ENCODE results near the gene MPDU1. TPM values are rescaled to one million over a fixed set of nuclear protein-coding genes. Genes with fewer than 3 reads are reported as not detected.

The MPDU1 gene
- total RNA-seq = 100 to 1,000 TPM; 110 to 134 (median 114) TPM

DNA sequence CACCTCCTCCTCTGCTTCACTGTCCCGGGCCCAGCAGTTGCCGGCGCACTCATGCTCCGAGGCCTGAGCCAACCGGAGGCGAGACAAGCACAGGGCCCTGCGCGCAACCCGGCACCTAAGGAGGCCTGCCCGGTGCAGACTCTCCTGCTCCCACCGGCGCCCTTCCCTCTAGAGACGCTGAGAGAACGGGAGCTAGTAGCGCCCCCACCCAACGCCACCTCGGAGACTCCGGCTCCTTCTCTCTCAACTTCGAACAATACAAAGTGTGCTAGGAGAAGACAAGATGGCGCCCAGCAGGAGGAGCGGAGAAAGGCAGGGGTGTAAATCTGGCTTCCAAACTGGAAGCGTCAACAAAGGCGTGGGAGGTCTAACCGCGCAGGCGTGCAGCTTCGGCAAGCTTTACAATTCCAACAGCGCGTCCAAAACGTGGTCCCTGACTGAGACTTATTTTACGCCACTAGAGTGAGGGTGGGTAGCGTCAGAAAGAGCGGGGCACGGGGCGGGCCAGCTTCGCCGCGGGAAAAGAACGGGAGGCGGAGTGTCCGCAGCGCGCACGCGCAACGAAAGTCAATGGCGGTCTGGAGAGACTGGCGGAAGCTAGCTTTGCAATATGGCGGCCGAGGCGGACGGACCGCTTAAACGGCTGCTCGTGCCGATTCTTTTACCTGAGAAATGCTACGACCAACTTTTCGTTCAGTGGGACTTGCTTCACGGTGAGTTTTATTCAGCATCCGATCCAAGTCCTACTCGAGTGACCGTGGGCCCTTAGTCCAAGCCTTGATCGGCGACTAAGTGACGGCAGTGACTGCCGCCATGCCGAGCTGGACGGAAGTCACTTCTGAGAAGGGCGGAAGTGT is at the start of gene MPDU1:
MPDU1 (plus strand) TSS at position 600 of the 857 bp plus-strand sequence; CDS start at position 611, 11 bp downstream.
- Mint-ChIP-seq H3K4me3 (peak within 1 kb of the TSS; percentile 95), H3K27me3 (ENCODE audit: low read depth) (no peaks in the 10 kb centered on the region), H3K4me1 (ENCODE audit: low read depth) (peaks cover 51% of the 10 kb centered on the region), H3K9me3 (no peaks in the 10 kb centered on the region), H3K36me3 (ENCODE audit: insufficient read depth) (peaks cover 27% of the 10 kb centered on the region)
- DNase-seq (peak; percentile 93), ATAC-seq (peak; percentile 69 to 71)

DNA sequence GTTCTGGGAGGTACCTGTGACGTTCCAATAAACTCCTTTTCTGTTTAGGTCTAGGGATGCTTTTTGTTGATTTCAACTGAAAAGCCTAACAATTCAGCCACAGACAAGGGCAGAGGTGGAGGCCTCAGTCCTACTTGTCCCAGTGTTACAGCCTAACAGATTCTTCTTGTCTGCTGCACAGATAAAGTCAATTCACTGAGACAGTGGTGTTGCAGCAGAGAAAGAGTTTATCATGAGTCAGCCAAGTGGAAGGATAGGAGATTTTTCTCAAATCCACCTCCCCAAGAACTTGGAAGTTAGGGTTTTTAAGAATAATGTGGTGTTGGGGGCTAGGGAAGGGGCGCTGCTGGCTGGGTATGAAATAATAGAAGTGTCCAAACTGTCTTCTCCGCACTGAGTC is 45.6 kb upstream of the MPDU1 start:
- no peak overlapping the region for H3K4me3 Mint-ChIP-seq

GRCh38 chr17:7538891-7539545 is 44.6 kb upstream of the MPDU1 start:
- Mint-ChIP-seq H3K4me3 (no peak overlapping the region), H3K4me1 (ENCODE audit: low read depth) (no peaks in the 10 kb centered on the region), H3K9me3 (no peaks in the 10 kb centered on the region), H3K36me3 (ENCODE audit: insufficient read depth) (no peaks in the 10 kb centered on the region), H3K27me3 (ENCODE audit: low read depth) (no peaks in the 10 kb centered on the region)
- ATAC-seq (no peak), DNase-seq (no peak)

More for the DNA sequence above, 45.6 kb upstream of the MPDU1 start:
- Mint-ChIP-seq H3K9me3 (no peaks in the 10 kb centered on the region), H3K27me3 (ENCODE audit: low read depth) (no peaks in the 10 kb centered on the region), H3K36me3 (ENCODE audit: insufficient read depth) (no peaks in the 10 kb centered on the region), H3K4me1 (ENCODE audit: low read depth) (no peaks in the 10 kb centered on the region)
- no peak for ATAC-seq
- no peak for DNase-seq

- ATAC-seq (no peak), DNase-seq (no peak)
- no peaks in the 10 kb centered on the region for H3K9me3 Mint-ChIP-seq
- H3K4me3 Mint-ChIP-seq = no peak overlapping the region
- H3K36me3 Mint-ChIP-seq (ENCODE audit: insufficient read depth) = no peaks in the 10 kb centered on the region
- H3K27me3 Mint-ChIP-seq (ENCODE audit: low read depth) = no peaks in the 10 kb centered on the region
- H3K4me1 Mint-ChIP-seq (ENCODE audit: low read depth) = no peaks in the 10 kb centered on the region
These were observed 42.5 kb upstream of the MPDU1 start for GRCh38 chr17:7541074-7541621.

- H3K36me3 Mint-ChIP-seq (ENCODE audit: insufficient read depth) = no peaks in the 10 kb centered on the region
- ATAC-seq = no peak
- DNase-seq = no peak
- no peaks in the 10 kb centered on the region for H3K27me3 Mint-ChIP-seq (ENCODE audit: low read depth)
- no peaks in the 10 kb centered on the region for H3K9me3 Mint-ChIP-seq
- peaks cover 14% of the 10 kb centered on the region for H3K4me1 Mint-ChIP-seq (ENCODE audit: low read depth)
- H3K4me3 Mint-ChIP-seq = no peak overlapping the region
These were observed 38.7 kb upstream of the MPDU1 start for GRCh38 chr17:7544911-7545310.

GRCh38 chr17:7548585-7549400 is 34.9 kb upstream of the MPDU1 start, which contains the start of gene TNFSF12:
TSS of gene TNFSF12 (plus strand) at chr17:7549058. CDS start at chr17:7549154, 96 bp downstream.
- peak; percentile 72 to 73 for ATAC-seq
- peak; percentile 37 for DNase-seq
- H3K4me1 Mint-ChIP-seq (ENCODE audit: low read depth) = peaks cover 50% of the 10 kb centered on the region
- no peaks in the 10 kb centered on the region for H3K27me3 Mint-ChIP-seq (ENCODE audit: low read depth)
- H3K4me3 Mint-ChIP-seq = peak within 1 kb of the TSS; percentile 79
- H3K9me3 Mint-ChIP-seq = no peaks in the 10 kb centered on the region
- H3K36me3 Mint-ChIP-seq (ENCODE audit: insufficient read depth) = no peaks in the 10 kb centered on the region

DNA sequence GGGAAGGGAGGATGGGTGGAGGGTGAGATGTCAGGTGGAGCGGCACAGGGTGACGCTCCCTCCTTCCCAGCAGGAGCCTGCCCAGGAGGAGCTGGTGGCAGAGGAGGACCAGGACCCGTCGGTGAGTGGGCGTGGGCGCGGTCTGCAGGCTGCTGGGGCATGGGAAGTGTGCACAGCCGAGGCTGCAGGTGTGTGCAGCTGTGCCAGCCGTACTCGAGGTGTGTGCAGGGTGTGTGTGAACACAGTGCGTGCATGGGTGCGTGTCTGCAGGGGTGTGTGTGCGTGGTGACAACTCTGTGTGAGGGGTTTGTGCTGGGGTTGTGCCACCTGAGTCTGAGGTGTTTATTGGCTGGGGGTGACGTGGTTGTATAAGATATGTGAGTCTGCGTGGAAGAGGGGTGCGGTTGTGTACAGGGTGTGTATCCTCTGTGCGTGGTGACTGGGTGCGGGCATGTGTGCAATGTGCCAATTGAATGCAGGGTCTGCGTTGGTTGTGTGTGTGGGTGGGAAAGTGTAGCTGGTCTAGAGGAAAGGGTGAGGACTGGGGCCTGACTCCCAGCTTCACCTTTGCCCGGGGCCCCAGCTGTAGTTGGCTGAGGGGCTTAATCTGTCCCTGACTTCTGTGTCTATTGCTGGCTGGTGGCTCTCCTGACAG is 34.1 kb upstream of the MPDU1 start:
- Mint-ChIP-seq H3K36me3 (ENCODE audit: insufficient read depth) (no peaks in the 10 kb centered on the region), H3K9me3 (no peaks in the 10 kb centered on the region), H3K27me3 (ENCODE audit: low read depth) (no peaks in the 10 kb centered on the region), H3K4me3 (peak overlapping the region; percentile 71), H3K4me1 (ENCODE audit: low read depth) (peaks cover 53% of the 10 kb centered on the region)
- peak; percentile 60 to 63 for ATAC-seq
- peak; percentile 24 for DNase-seq

DNA sequence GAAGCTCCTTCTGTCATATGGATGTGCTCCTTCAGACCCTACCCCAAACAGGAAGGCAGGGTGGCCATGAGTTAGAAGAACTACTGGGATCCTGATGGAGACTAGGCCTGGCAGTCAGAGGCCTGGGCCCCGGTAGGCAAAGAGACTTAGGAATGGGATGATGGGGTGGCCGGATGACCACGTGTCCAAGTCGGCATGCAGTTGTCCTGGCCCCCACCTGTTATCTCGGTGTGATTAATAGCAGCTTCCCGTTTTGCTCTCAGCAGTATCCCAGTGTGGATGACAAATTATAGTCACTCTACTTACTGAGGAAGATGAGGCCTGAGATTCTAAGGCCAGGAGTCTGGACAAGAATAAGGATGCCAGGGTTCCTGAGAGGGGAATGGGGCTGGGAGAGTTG is 33.3 kb upstream of the MPDU1 start:
- no peaks in the 10 kb centered on the region for H3K36me3 Mint-ChIP-seq (ENCODE audit: insufficient read depth)
- H3K9me3 Mint-ChIP-seq = no peaks in the 10 kb centered on the region
- DNase-seq (no peak), ATAC-seq (no peak)
- H3K4me3 Mint-ChIP-seq = no peak overlapping the region
- no peaks in the 10 kb centered on the region for H3K27me3 Mint-ChIP-seq (ENCODE audit: low read depth)
- H3K4me1 Mint-ChIP-seq (ENCODE audit: low read depth) = peaks cover 61% of the 10 kb centered on the region

DNA sequence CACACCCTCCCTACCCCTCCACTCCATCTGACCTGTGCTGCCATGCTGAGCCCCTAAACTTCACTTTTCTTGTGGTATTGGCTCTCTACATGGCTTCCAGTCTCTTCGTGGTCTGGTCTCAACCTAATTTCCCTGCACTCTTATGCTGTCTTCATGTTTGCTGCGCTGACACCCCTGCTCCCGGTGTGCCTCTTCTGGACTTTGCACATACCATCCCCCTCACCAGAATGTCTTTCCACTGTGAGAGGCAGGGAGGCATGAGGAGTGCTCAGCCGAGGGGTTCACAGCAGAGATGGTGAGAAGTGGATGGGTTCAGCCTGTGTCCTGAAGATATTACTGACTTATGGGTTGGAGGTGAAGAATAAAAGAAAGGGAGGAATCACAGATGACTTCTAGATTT is 32.3 kb upstream of the MPDU1 start:
- DNase-seq = no peak
- no peak for ATAC-seq
- H3K9me3 Mint-ChIP-seq = no peaks in the 10 kb centered on the region
- peaks cover under 1% of the 10 kb centered on the region for H3K36me3 Mint-ChIP-seq (ENCODE audit: insufficient read depth)
- H3K4me3 Mint-ChIP-seq = no peak overlapping the region
- H3K4me1 Mint-ChIP-seq (ENCODE audit: low read depth) = peaks cover 66% of the 10 kb centered on the region
- no peaks in the 10 kb centered on the region for H3K27me3 Mint-ChIP-seq (ENCODE audit: low read depth)

GRCh38 chr17:7552621-7553051 is 31.0 kb upstream of the MPDU1 start:
- peak overlapping the region; percentile 62 for H3K4me3 Mint-ChIP-seq
- H3K36me3 Mint-ChIP-seq (ENCODE audit: insufficient read depth) = peaks cover 4% of the 10 kb centered on the region
- no peak for DNase-seq
- no peaks in the 10 kb centered on the region for H3K9me3 Mint-ChIP-seq
- peaks cover 66% of the 10 kb centered on the region for H3K4me1 Mint-ChIP-seq (ENCODE audit: low read depth)
- H3K27me3 Mint-ChIP-seq (ENCODE audit: low read depth) = no peaks in the 10 kb centered on the region
- ATAC-seq = peak; percentile 25 to 36

GRCh38 chr17:7553356-7553755 is 30.3 kb upstream of the MPDU1 start:
- Mint-ChIP-seq H3K4me3 (no peak overlapping the region), H3K36me3 (ENCODE audit: insufficient read depth) (peaks cover 4% of the 10 kb centered on the region), H3K4me1 (ENCODE audit: low read depth) (peaks cover 66% of the 10 kb centered on the region), H3K9me3 (no peaks in the 10 kb centered on the region), H3K27me3 (ENCODE audit: low read depth) (no peaks in the 10 kb centered on the region)
- no peak for DNase-seq
- ATAC-seq = no peak

DNA sequence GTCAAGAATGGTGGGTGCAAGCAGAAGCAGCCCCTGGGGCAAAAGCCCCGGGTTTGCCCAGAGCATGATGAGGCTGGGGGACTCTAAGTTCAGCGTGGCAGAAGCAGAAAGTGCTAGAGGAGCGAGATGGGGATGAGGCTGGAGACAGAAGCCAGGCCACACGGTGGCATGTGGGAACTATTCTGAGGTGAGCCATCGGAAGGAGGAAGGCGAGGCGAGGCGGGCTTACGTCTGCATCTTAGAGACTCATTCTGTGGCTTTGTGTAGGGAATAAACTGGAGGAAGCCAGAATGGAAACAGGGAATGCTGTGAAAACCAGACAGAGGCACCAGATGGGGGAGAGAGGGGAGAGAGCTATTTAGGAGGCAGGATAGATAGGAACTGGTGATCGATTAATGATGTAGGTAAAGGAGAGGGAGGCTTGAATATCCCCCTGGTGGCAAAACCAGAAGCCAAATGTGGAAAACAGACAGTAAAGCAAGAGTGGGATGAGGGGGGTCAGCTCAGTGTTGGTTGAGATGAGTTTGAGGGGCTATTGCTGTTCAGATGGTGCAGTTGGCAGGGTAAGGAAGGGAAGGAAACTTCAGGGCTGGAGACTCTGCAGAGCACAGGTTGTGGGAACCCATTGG is 28.2 kb upstream of the MPDU1 start:
- no peak for DNase-seq
- Mint-ChIP-seq H3K4me3 (no peak overlapping the region), H3K9me3 (no peaks in the 10 kb centered on the region), H3K4me1 (ENCODE audit: low read depth) (peaks cover 65% of the 10 kb centered on the region), H3K36me3 (ENCODE audit: insufficient read depth) (peaks cover 4% of the 10 kb centered on the region), H3K27me3 (ENCODE audit: low read depth) (no peaks in the 10 kb centered on the region)
- ATAC-seq = no peak

GRCh38 chr17:7556627-7557026 is 27.0 kb upstream of the MPDU1 start:
- ATAC-seq (no peak), DNase-seq (no peak)
- Mint-ChIP-seq H3K36me3 (ENCODE audit: insufficient read depth) (peaks cover 4% of the 10 kb centered on the region), H3K27me3 (ENCODE audit: low read depth) (no peaks in the 10 kb centered on the region), H3K4me1 (ENCODE audit: low read depth) (peaks cover 60% of the 10 kb centered on the region), H3K4me3 (no peak overlapping the region), H3K9me3 (no peaks in the 10 kb centered on the region)

Measured in activated T-cell treated with anti-CD3 and anti-CD28 coated beads, Interleukin-2, amount 50 U/mL, for 4 hours (primary cell).